Activated naive CD8-positive, alpha-beta T cell treated with anti-CD3 and anti-CD28 coated beads, Interleukin-2, amount 50 U/mL, for 24 hours (primary cell): Measurements from ENCODE around the gene ZCCHC14.
A peak's percentile ranks its signal among the peaks of the same experiment; 100 is the strongest.
"Not testable (repeated sequence)": the region's sequence is repeated elsewhere in the genome, so short reads cannot be mapped to it uniquely, and the experiment has no call there.

Source experiments
- ATAC-seq: fragments of 150-1000 bp; cut with Tn5 transposase; one replicate; pipeline ENCODE4 v1.10.0; 2021
- DNase-seq: peaks from one replicate; pipeline ENCODE4 v3.0.0; 2021
- H3K27ac Mint-ChIP-seq: one replicate; pipeline ENCODE4 v1.8.0; 2021; ENCODE audit warnings: mild to moderate bottlenecking, mixed read lengths
- H3K27me3 Mint-ChIP-seq: one replicate; pipeline ENCODE4 v1.8.0; 2021; ENCODE audit warnings: mixed read lengths
- H3K36me3 Mint-ChIP-seq: one replicate; pipeline ENCODE4 v1.8.0; 2021; ENCODE audit warnings: low read depth, mixed read lengths
- H3K4me1 Mint-ChIP-seq: one replicate; pipeline ENCODE4 v1.8.0; 2021; ENCODE audit warnings: mixed read lengths
- H3K4me3 Mint-ChIP-seq: one replicate; pipeline ENCODE4 v1.8.0; 2021; ENCODE audit warnings: mild to moderate bottlenecking, moderate library complexity, mixed read lengths
- H3K9me3 Mint-ChIP-seq: one replicate; pipeline ENCODE4 v1.8.0; 2021; ENCODE audit warnings: mixed read lengths

Gene ZCCHC14

GRCh38 chr16:87384162-87384874, 108.5 kb downstream of the ZCCHC14 start:
- Mint-ChIP-seq H3K4me3 (peak overlapping the region; percentile 83), H3K36me3 (peaks cover 12% of the 10 kb centered on the region), H3K4me1 (peaks cover 60% of the 10 kb centered on the region), H3K27me3 (peaks cover 2% of the 10 kb centered on the region), H3K27ac (peak overlapping the region; percentile 97), H3K9me3 (no peaks in the 10 kb centered on the region)
- no peak for DNase-seq
- peak; percentile 3 for ATAC-seq

- H3K27ac Mint-ChIP-seq = peak within 1 kb of the TSS; percentile 97
- DNase-seq (peak; percentile 91), ATAC-seq (peak; percentile 82)
- no peaks in the 10 kb centered on the region for H3K9me3 Mint-ChIP-seq
- H3K36me3 Mint-ChIP-seq = peaks cover 16% of the 10 kb centered on the region
- peaks cover 59% of the 10 kb centered on the region for H3K4me1 Mint-ChIP-seq
- H3K4me3 Mint-ChIP-seq = peak within 1 kb of the TSS; percentile 83
- H3K27me3 Mint-ChIP-seq = peaks cover 2% of the 10 kb centered on the region
These were observed 109.2 kb downstream of the ZCCHC14 start, which contains the start of gene FBXO31 for GRCh38 chr16:87383505-87384161. TSS of gene FBXO31 (minus strand) at chr16:87383776. CDS start at chr16:87383744, 32 bp downstream.

GRCh38 chr16:87382023-87382785, 110.6 kb downstream of the ZCCHC14 start:
- DNase-seq (no peak), ATAC-seq (no peak)
- Mint-ChIP-seq H3K27me3 (peaks cover 2% of the 10 kb centered on the region), H3K9me3 (no peaks in the 10 kb centered on the region), H3K4me3 (peak overlapping the region; percentile 82), H3K4me1 (peaks cover 45% of the 10 kb centered on the region), H3K27ac (peak overlapping the region; percentile 65), H3K36me3 (peaks cover 17% of the 10 kb centered on the region)

GRCh38 chr16:87380881-87381280, 111.9 kb downstream of the ZCCHC14 start:
- Mint-ChIP-seq H3K36me3 (peaks cover 17% of the 10 kb centered on the region), H3K27me3 (peaks cover 2% of the 10 kb centered on the region), H3K9me3 (no peaks in the 10 kb centered on the region), H3K4me3 (peak overlapping the region; percentile 82), H3K4me1 (peaks cover 50% of the 10 kb centered on the region), H3K27ac (peak overlapping the region; percentile 89)
- ATAC-seq (no peak), DNase-seq (no peak)

- ATAC-seq (no peak), DNase-seq (no peak)
- H3K4me1 Mint-ChIP-seq = peaks cover 54% of the 10 kb centered on the region
- no peaks in the 10 kb centered on the region for H3K9me3 Mint-ChIP-seq
- H3K4me3 Mint-ChIP-seq = peak overlapping the region; percentile 82
- H3K27ac Mint-ChIP-seq = peak overlapping the region; percentile 89
- peaks cover 17% of the 10 kb centered on the region for H3K36me3 Mint-ChIP-seq
- H3K27me3 Mint-ChIP-seq = peaks cover 2% of the 10 kb centered on the region
These were observed 112.4 kb downstream of the ZCCHC14 start for GRCh38 chr16:87380403-87380802.

- H3K27me3 Mint-ChIP-seq, ATAC-seq, H3K27ac Mint-ChIP-seq, DNase-seq, H3K4me3 Mint-ChIP-seq, H3K9me3 Mint-ChIP-seq: not testable (repeated sequence)
- peaks cover 17% of the 10 kb centered on the region for H3K36me3 Mint-ChIP-seq
- H3K4me1 Mint-ChIP-seq = peaks cover 53% of the 10 kb centered on the region
These were observed 113.5 kb downstream of the ZCCHC14 start for GRCh38 chr16:87379312-87379752.

- peaks cover 17% of the 10 kb centered on the region for H3K36me3 Mint-ChIP-seq
- peaks cover 52% of the 10 kb centered on the region for H3K4me1 Mint-ChIP-seq
- no peak overlapping the region for H3K27ac Mint-ChIP-seq
- no peak overlapping the region for H3K4me3 Mint-ChIP-seq
- DNase-seq (no peak), ATAC-seq (no peak)
- no peaks in the 10 kb centered on the region for H3K27me3 Mint-ChIP-seq
- no peaks in the 10 kb centered on the region for H3K9me3 Mint-ChIP-seq
These were observed 116.2 kb downstream of the ZCCHC14 start for GRCh38 chr16:87376660-87377059.

GRCh38 chr16:87375426-87376135, 117.2 kb downstream of the ZCCHC14 start:
- Mint-ChIP-seq H3K9me3 (no peaks in the 10 kb centered on the region), H3K4me3 (no peak overlapping the region), H3K27ac (peak overlapping the region; percentile 37), H3K4me1 (peaks cover 52% of the 10 kb centered on the region), H3K36me3 (peaks cover 11% of the 10 kb centered on the region), H3K27me3 (no peaks in the 10 kb centered on the region)
- ATAC-seq (no peak), DNase-seq (no peak)

- Mint-ChIP-seq H3K4me3 (no peak overlapping the region), H3K27me3 (no peaks in the 10 kb centered on the region), H3K27ac (no peak overlapping the region), H3K36me3 (peaks cover 8% of the 10 kb centered on the region), H3K9me3 (no peaks in the 10 kb centered on the region), H3K4me1 (peaks cover 54% of the 10 kb centered on the region)
- no peak for DNase-seq
- no peak for ATAC-seq
These were observed 118.5 kb downstream of the ZCCHC14 start for GRCh38 chr16:87374313-87374712.

GRCh38 chr16:87372305-87372704, 120.5 kb downstream of the ZCCHC14 start:
- Mint-ChIP-seq H3K4me1 (peaks cover 71% of the 10 kb centered on the region), H3K36me3 (peaks cover 12% of the 10 kb centered on the region), H3K27me3 (no peaks in the 10 kb centered on the region), H3K9me3 (no peaks in the 10 kb centered on the region), H3K4me3 (no peak overlapping the region), H3K27ac (no peak overlapping the region)
- ATAC-seq = no peak
- DNase-seq = no peak

GRCh38 chr16:87371261-87371866, 121.5 kb downstream of the ZCCHC14 start:
- DNase-seq (no peak), ATAC-seq (no peak)
- H3K27ac Mint-ChIP-seq = peak overlapping the region; percentile 70
- H3K27me3 Mint-ChIP-seq = no peaks in the 10 kb centered on the region
- peaks cover 18% of the 10 kb centered on the region for H3K36me3 Mint-ChIP-seq
- H3K4me1 Mint-ChIP-seq = peaks cover 69% of the 10 kb centered on the region
- no peaks in the 10 kb centered on the region for H3K9me3 Mint-ChIP-seq
- no peak overlapping the region for H3K4me3 Mint-ChIP-seq

- peaks cover 23% of the 10 kb centered on the region for H3K36me3 Mint-ChIP-seq
- no peak for ATAC-seq
- H3K4me3 Mint-ChIP-seq = no peak overlapping the region
- H3K4me1 Mint-ChIP-seq = peaks cover 65% of the 10 kb centered on the region
- no peak for DNase-seq
- peak overlapping the region; percentile 64 for H3K27ac Mint-ChIP-seq
- no peaks in the 10 kb centered on the region for H3K27me3 Mint-ChIP-seq
- no peaks in the 10 kb centered on the region for H3K9me3 Mint-ChIP-seq
These were observed 122.8 kb downstream of the ZCCHC14 start for GRCh38 chr16:87369796-87370719.
